22Rv1 (cell line): ENCODE data around the gene GYPA.
"Not testable (repeated sequence)": the region's sequence is repeated elsewhere in the genome, so short reads cannot be mapped to it uniquely, and the experiment has no call there.

Experiments
- H3K27ac ChIP-seq: fragments of 450-650 bp; 2 replicates; pipeline ENCODE4 v1.5.1; 2017
- ZFX ChIP-seq: fragments of 450-650 bp; IDR thresholded peaks from 2 replicates; pipeline ENCODE4 v1.6.1; 2017; ENCODE audit warnings: antibody characterized with exemption, borderline replicate concordance
- TF ChIP-seq, protein P1 (sequence below): fragments of 450-650 bp; IDR thresholded peaks from 2 replicates; pipeline ENCODE4 v1.5.1; 2017; ENCODE audit warnings: mild to moderate bottlenecking

The GYPA gene

DNA sequence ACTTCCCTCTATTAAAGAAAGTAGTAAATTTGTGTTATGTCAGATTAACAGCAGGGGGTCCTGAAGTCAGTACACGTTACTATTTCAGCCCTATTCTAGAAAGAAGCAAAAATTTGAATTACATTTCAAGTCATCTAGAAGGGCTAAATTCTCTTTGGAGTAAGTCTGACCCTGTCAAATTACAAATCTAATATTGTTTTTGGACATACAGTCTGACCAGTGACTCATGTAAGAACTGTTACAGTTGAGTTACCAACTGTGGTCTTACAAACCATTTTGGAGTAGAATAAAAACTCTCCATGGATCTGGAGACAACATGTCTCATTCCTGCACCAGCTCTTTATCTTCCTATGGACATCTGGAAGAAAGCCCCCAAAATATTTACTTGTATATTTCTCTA is 36.0 kb upstream of the GYPA start:
- no peak for TF ChIP-seq ZFX
- TF ChIP-seq, protein P1, sequence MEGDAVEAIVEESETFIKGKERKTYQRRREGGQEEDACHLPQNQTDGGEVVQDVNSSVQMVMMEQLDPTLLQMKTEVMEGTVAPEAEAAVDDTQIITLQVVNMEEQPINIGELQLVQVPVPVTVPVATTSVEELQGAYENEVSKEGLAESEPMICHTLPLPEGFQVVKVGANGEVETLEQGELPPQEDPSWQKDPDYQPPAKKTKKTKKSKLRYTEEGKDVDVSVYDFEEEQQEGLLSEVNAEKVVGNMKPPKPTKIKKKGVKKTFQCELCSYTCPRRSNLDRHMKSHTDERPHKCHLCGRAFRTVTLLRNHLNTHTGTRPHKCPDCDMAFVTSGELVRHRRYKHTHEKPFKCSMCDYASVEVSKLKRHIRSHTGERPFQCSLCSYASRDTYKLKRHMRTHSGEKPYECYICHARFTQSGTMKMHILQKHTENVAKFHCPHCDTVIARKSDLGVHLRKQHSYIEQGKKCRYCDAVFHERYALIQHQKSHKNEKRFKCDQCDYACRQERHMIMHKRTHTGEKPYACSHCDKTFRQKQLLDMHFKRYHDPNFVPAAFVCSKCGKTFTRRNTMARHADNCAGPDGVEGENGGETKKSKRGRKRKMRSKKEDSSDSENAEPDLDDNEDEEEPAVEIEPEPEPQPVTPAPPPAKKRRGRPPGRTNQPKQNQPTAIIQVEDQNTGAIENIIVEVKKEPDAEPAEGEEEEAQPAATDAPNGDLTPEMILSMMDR, result no peak
- no peak overlapping the region for H3K27ac ChIP-seq

DNA sequence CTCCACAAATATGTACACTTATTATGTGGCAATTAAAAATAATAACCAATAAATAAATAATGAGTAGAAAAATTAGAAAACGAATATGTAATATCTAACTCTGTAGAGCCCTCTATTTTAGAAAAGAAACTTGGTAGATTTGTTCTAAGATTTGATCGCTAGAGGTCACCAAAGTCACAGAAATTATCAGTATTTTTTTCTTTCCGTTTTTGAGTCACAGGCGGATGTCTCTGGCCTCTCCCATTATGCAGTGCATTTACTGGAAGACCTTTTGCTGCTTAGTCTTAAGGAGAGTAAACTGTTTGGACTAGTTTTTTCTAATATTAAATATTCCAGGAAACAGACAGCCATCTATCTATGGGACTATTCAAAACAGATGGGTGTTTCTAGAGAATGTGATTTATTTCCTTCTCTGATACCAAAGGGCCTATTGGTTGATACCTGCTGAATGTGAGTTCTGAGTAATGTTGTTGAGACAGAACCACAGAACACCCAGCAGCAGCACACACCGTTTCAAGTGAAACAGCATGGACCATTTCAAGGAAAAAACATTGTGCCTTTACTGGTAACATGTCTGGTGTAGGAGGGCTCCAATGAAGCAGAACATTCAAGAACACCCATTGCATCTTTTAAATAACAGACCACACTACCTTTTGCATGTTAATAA is 34.0 kb upstream of the GYPA start:
- H3K27ac ChIP-seq, result no peak overlapping the region
- TF ChIP-seq ZFX, result no peak
- TF ChIP-seq, protein P1, result peak; percentile 62

DNA sequence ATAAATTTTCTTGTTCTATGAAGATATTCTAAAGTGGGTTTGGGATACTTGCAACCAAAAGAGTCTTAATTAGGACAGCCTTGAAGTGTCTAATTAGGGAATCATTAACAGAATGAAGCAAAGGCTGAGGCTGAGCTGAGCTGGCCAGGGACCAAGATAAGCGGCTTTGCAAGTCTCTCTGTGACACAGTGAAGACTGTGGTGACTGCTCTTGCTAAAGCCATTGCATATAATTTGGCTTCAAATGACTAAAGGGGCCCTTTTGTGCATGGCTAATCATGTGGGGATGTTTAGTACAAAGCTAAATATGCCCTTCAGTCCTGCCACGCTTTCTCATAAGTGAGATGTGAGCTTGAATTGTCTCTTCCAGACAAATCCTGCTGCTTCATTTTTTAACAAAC is 31.2 kb upstream of the GYPA start:
- no peak for TF ChIP-seq ZFX
- TF ChIP-seq, protein P1, result no peak
- no peak overlapping the region for H3K27ac ChIP-seq

DNA sequence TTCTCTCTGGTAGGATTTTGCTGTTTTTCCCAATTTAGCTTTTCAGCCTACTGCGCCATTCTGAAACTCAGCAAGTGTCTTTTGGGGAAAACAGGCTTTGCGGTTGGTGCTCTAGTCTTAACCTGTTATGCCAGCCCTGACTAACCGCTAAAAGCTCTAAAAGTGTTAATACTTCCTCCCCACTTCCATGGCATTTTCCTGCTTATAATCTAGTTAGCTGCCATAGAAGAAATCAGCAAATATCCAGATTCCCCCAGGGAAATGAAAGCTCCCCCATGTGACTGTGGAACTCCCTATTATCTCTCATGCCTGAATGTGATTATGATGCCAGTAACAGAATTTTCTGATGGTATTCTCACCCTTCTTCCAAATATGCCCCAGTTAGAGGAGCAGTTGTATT is 28.7 kb upstream of the GYPA start:
- TF ChIP-seq, protein P1, result no peak
- TF ChIP-seq ZFX, result no peak
- no peak overlapping the region for H3K27ac ChIP-seq

DNA sequence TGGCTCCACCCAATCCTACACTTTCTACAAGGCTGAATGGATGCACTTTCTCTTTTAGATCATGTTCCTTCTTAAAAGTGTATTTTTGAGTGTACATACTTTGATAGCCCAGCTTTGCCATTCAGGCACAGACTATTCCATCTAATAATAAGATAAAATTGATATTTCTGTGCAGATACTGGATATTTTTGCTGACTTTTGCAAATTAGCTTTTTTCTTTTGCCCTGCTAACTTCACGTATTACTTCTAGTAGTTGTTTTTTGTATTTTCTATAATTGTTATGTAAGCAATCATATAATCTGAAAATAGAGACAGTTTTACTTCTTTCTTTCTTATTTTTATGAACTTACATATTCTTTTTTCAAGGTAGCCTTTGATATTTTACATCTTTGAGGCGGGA is 13.5 kb upstream of the GYPA start:
- TF ChIP-seq, protein P1, result no peak
- TF ChIP-seq ZFX, result no peak
- no peak overlapping the region for H3K27ac ChIP-seq

DNA sequence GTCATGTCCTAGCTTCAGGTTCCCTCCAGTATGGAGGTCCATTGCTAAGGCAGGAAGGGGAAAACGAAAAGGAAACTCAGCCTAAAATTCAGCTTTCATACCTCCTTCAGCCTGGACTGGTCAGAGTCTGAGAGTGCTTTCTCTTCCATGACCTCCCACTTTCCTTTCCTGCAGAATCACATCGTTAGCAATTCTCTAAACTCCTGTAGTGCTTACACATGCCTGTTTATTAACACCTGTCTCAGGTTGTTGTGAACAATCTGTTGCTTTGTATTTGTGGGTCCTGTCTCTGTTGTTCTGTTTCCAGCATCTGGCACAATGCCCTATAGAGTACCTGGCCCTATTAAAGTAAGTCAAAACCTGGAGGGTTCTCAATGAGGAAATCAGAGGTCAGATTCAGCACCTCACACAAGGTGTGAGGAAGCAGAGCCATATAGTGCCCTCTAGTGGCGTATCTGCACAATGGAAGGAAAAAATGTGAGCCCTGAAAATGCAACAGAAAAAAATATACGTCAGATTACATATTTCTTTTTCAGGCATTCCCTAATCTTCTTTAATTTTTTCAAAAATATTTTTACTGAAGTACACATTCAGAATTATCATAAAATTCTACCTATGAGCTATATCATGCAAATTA is 2.3 kb upstream of the GYPA start:
- TF ChIP-seq, protein P1, result peak; percentile 77
- H3K27ac ChIP-seq, result not testable (repeated sequence)

DNA sequence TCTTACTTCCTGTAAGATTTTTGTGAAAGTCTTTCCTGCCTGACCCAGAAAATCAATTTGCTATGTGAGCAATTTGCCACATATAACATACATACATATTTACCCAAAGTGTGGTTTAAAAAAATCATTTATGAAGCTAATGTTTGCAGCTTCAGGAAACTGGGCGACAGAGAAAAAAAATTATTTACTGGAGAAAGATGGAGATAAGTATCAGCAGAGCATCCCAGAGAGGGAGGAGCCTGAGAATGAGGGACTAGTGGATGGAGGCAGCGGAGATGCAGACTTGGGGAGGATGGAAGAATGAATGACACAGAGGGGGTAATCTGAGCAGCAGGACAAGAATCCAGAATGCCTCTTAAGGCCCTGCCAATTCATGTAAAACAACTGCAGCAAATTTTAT is 975 bp upstream of the GYPA start:
- no peak overlapping the region for H3K27ac ChIP-seq
- TF ChIP-seq, protein P1, result no peak
- no peak for TF ChIP-seq ZFX

DNA sequence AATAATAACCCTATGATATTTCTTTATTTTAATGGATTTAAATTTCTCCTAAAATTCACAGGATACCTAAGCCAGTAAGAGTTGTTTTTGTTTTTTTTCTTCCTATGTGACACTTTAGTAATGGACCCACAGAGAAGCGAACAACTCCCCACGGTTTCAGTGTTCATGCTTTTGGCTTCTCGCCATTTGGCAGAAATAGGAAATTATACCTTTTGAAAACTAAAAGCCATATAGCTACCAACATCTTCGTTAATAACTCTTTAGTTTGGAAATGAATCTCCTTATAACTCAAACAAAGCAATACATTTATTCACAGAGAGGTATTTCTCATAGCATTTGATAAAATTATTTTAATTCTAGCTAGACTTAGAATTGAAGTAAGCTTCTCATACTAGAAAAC is 527 bp downstream of the GYPA start:
- H3K27ac ChIP-seq, result not testable (repeated sequence)

DNA sequence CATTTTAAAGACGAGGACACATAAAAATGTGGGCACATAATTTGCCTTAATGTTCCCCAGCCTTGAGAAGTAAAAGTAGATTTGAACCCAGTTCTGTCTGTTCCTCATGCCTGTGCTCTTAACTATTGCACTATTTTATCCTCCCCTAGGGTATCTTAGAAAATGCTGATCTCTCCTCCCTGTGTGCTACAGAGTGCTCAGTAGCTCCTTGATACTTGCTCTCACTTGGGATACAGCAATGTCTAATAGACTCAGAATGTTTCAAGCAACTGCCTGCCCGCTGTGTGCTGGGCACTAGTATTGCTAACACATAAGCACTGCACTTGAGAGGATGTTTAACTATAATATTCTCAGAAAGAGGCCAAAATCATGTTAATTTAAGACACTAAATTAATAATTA is 971 bp downstream of the GYPA start:
- H3K27ac ChIP-seq, result not testable (repeated sequence)

DNA sequence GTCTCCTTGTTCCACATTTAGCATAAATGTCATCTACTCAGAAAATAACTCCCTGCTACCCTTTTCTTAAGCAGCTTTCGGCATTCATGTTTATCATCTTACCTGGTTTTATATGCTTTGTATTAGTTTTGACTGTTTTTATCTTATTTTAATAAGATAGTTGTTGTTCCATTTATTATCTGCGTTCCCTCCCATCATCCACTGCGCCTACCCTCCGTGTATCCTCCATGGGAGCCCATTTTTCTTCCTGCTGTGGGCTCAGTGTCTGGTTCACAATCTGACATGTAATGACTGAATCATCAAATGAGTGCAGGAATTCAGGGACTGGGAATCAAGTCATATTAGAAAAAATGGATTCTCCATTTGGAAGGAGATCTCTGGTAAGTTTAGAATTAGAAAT is 2.3 kb downstream of the GYPA start:
- not testable (repeated sequence) for H3K27ac ChIP-seq

DNA sequence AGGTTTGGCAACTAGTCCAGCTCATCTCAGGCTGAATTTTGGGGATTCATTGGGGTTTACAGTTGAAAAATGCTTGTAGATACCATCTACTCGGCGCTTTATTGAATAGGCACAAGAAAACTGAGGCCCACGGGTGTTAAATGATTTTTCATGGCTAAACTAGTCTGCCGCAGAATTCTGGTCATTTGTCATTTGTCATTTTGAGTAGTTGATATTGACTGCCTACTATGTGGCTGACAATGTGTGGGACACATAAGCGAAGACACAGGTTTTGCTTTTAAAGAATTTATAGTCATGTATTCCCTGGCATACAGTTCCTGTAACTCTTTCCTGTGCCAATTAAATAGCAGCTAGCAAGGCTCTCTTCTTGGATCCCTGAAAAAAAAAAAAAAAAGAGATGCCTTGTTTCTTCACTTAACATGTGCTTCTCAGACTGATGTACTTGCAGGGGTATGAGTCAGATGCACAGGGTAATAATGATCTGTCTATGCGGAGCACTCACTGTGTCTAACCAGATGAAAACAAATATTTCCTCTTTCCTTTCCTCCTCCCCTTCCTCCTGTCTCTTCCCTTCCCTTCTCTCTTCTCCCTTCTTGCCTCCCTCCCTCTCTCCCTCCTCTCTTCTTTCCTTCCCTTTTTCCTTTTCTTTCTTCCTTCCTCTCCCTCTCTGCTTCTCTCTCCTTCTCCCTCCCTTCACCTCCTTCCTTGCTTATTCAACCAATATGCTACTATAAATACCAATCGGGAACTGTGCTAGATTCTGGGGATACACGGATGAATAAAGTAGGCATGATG is 3.2 kb downstream of the GYPA start:
- not testable (repeated sequence) for H3K27ac ChIP-seq
